ENCODE measurements around the gene IDH2.
"Not testable (repeated sequence)": the region's sequence is repeated elsewhere in the genome, so short reads cannot be mapped to it uniquely, and the experiment has no call there.

IDH2 gene

DNA sequence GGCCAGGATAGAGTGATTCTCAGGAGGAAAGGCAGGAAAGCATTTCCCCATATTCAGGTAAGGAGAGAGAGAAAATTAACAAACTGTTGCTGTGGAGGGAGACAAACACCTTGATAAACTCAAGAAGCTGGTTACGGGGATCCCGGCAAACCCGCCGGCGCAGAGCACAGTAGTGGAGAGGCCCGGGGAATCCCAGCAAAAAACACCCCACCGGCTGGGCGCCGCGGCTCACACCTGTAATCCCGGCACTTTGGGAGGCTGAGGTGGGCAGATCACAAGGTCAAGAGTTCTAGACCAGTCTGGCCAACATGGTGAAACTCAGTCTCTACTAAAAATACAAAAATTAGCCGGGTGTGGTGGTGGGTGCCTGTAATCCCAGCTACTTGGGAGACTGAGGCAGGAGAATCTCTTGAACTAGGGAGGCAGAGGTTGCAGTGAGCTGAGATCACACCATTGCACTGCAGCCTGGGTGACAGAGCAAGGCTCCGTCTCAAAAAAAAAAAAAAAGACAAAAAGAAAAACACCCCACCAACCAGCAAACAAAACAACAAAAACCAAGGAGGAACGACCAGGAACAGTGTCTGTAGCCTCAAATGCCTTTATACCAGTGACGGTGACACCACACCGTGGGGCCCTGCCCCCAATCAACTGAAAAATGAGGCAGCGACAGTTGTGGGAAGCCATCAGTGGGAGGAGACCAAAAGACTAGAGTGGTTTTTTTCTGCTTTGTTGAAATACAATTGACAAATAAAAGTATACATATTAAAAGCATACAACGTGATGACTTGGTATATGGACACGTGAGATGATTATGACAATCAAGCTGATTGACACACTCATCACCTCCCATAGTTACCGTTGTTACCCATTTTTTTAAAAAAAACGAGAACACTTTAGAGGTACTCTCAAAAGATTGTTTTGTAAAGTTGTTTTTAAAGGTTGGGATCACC, 40.2 kb upstream of the IDH2 start:
- TF ChIP-seq, protein P1, sequence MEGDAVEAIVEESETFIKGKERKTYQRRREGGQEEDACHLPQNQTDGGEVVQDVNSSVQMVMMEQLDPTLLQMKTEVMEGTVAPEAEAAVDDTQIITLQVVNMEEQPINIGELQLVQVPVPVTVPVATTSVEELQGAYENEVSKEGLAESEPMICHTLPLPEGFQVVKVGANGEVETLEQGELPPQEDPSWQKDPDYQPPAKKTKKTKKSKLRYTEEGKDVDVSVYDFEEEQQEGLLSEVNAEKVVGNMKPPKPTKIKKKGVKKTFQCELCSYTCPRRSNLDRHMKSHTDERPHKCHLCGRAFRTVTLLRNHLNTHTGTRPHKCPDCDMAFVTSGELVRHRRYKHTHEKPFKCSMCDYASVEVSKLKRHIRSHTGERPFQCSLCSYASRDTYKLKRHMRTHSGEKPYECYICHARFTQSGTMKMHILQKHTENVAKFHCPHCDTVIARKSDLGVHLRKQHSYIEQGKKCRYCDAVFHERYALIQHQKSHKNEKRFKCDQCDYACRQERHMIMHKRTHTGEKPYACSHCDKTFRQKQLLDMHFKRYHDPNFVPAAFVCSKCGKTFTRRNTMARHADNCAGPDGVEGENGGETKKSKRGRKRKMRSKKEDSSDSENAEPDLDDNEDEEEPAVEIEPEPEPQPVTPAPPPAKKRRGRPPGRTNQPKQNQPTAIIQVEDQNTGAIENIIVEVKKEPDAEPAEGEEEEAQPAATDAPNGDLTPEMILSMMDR (IDR thresholded peaks at IDR 0.05; ENCODE audit: extremely low read depth, insufficient read depth, missing control alignments): no peak
- DNase-seq (ENCODE audit: low spot score): no peak
- in situ Hi-C loops (cut with MboI; ENCODE audit: low pct_unique_long_range_greater_than_20kb, low sequenced_read_pairs, unreplicated experiment): no loop called here

DNA sequence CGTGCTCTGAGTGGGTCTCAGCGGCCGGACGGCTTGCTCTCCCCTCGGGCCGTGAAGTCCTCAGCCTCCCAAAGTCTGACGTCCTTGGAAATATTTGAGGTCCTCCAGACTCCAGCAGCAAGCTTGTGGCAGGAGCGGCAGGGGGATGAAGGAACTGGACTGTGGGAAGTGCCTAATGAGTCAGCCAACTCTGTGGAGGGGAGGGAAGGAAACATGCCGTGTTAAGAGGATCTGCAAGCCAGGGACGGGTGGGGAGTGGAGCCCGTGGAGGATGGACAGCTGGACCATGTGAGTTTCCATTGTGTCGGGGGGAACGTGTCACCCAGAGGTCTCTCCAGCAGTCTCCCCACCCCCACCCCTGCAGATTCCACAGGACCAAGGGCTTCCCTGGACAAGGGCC, 39.4 kb upstream of the IDH2 start:
- TF ChIP-seq, protein P1 (IDR thresholded peaks at IDR 0.05; ENCODE audit: extremely low read depth, insufficient read depth, missing control alignments): no peak
- in situ Hi-C loops (cut with MboI; ENCODE audit: low pct_unique_long_range_greater_than_20kb, low sequenced_read_pairs, unreplicated experiment): no loop called here
- no peak for DNase-seq (ENCODE audit: low spot score)

DNA sequence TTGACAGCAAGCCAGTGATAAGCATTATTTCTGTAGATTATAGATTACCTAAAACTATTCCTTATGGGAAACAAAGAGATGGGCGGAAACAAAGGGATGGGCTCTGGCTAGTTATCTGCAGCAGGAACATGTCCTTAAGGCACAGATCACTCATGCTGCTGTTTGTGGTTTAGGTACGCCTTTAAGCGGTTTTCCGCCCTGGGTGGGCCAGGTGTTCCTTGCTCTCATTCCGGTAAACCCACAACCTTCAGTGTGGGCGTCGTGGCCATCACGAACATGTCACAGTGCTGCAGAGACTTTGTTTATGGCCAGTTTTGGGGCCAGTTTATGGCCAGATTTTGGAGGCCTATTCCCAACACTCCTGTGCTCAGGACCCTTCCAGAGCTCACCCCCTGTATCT, 37.3 kb upstream of the IDH2 start:
- DNase-seq (ENCODE audit: low spot score); in situ Hi-C loops (cut with MboI; ENCODE audit: low pct_unique_long_range_greater_than_20kb, low sequenced_read_pairs, unreplicated experiment): not testable (repeated sequence)

DNA sequence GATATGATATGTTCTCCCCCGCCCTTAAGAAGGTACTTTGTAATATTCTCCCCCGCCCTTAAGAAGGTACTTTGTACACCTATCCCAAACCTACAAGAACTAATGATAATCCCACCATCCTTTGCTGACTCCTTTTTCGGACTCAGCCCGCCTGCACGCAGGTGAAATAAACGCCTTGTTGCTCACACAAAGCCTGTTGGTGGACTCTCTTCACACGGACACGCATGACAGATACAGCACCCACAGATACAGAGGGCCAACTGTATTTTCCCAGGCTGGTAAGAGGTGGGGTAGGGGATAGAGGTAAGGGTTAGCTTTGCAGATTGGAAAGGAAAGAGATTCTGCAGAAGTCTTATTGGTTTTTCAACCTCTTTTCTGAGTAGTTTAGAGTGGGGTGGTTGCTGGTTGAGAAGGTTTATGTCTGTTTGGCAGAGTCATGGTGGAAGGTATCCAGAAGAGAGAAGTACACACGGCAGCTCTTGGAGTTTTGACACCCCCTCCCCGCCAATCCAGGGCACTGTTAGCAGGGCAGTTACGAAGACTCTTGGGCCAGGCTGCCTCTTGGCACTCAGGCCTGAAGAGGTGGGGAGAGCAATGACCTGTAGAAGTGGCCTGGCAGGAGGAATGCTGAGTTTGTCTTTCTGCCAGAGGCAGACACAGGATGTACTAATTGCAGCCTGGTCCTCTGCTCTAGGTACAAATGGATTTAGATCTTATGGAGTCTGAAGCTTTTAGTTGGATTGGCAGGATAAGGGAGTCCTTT, 36.0 kb upstream of the IDH2 start:
- DNase-seq (ENCODE audit: low spot score): no peak
- in situ Hi-C loops (cut with MboI; ENCODE audit: low pct_unique_long_range_greater_than_20kb, low sequenced_read_pairs, unreplicated experiment): no loop called here
- TF ChIP-seq, protein P1 (IDR thresholded peaks at IDR 0.05; ENCODE audit: extremely low read depth, insufficient read depth, missing control alignments): no peak

DNA sequence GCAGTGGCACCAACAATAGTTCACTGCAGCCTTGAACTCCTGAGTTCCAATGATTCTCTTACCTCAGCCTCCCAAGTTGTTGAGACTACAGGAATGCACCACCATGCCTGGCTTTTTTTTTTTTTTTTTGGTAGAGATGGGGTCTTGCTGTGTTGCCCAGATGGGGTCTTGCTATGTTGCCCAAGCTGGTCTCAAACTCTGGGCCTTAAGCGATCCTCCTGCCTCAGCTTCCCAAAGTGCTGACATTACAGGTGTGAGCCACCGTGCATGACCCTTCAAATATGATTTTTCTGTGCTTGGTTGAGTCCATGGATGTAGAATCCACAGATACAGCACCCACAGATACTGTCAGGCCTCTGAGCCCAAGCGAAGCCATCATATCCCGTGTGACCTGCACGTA, 30.2 kb upstream of the IDH2 start:
- TF ChIP-seq, protein P1 (IDR thresholded peaks at IDR 0.05; ENCODE audit: extremely low read depth, insufficient read depth, missing control alignments): no peak
- in situ Hi-C loops (cut with MboI; ENCODE audit: low pct_unique_long_range_greater_than_20kb, low sequenced_read_pairs, unreplicated experiment): no loop called here
- DNase-seq (ENCODE audit: low spot score): no peak

DNA sequence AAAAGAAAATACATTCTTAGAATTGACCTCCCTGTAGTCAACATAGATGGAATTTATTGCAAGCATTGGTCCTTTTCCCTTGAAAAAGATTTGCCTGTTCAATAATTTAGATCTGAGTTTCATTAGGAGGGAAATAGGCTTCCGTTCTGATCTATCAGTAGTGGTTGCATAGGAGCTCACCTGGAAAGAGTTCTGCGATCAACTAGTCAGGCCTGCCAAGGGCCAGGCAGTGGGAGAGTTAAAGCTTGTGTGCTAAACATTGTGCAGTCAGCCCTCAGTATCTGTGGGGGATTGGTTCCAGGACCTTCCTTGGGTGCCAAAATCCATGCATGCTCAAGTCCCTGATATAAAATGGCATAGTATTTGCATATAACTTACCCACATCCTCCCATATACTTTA, 29.6 kb upstream of the IDH2 start:
- in situ Hi-C loops (cut with MboI; ENCODE audit: low pct_unique_long_range_greater_than_20kb, low sequenced_read_pairs, unreplicated experiment): no loop called here
- DNase-seq (ENCODE audit: low spot score): no peak
- TF ChIP-seq, protein P1 (IDR thresholded peaks at IDR 0.05; ENCODE audit: extremely low read depth, insufficient read depth, missing control alignments): no peak

DNA sequence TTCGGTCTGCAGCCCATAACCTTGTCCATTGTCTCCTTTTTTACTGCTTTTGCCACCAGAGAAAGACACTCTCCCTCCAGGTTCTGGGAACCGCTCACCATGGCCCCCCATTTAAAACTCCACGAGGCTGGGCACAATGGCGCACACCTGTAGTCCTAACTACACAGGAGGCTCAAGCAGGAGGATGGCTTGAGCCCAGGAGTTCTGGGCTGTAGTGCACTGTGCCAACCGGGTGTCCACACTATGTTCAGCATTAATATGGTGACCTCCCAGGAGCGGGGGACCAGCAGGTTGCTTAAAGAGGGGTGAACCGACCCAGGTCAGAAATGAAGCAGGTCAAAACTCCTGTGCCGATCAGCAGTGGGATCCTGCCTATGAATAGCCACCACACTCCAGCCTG, 28.0 kb upstream of the IDH2 start:
- in situ Hi-C loops (cut with MboI; ENCODE audit: low pct_unique_long_range_greater_than_20kb, low sequenced_read_pairs, unreplicated experiment): no loop called here
- DNase-seq (ENCODE audit: low spot score): no peak
- TF ChIP-seq, protein P1 (IDR thresholded peaks at IDR 0.05; ENCODE audit: extremely low read depth, insufficient read depth, missing control alignments): no peak
